Activated CD4-positive, alpha-beta T cell treated with anti-CD3 and anti-CD28 coated beads, Interleukin-2, Interleukin-6, amounts not matched to agents 100 ng/mL and 50 ng/mL, durations not matched to agents 16 hours and 8 hours (primary cell): ENCODE results near the gene SLC6A19.

Source experiments
- DNase-seq: peaks from one replicate; pipeline ENCODE4 v3.0.0-alpha.2; 2020

SLC6A19 gene

GRCh38 chr5:1270933-1271914 is 69.8 kb downstream of the SLC6A19 start:
- no peak for DNase-seq

DNA sequence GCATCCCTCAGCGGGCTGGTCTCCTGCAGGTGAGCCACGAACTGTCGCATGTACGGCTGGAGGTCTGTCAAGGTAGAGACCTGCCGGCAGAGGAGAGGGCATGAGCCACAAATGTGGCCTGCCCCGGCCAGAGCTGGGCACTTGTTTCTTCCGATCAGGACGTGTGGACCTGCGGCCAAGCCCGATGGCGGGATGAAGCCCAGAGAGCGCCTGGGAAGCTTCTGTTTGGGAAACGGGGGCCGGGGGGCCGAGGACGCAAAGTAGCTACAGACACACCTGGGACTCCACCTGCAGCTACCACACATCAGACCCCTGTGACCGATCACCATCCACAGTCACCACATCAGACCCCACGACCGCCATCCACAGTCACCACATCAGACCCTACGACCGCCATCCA is 70.8 kb downstream of the SLC6A19 start:
- no peak for DNase-seq

DNA sequence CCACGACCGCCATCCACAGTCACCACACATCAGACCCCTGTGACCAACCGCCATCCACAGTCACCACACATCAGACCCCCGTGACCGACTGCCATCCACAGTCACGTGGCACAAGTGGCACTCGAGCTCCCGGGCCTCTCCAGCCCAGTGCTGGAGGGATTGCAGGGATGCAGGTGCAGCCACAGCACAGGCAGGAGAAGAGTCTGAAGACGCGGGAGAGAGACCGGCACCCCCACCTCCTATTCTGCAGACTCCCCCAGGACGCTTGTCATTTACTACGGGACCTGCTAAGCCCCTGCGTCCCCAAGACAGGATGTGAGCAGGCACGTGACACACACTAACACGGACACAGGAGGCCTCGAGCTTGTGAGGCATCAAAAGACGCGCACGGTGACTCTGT is 72.3 kb downstream of the SLC6A19 start:
- DNase-seq: no peak

- no peak for DNase-seq
Measured at GRCh38 chr5:1274471-1274870, 73.1 kb downstream of the SLC6A19 start.
